DMS79 treated with DMSO at 0.1 percent for 48 hours (cell line): ENCODE measurements around the gene GALNT4.

Experiments used
- DNase-seq: peaks from one replicate; lab custom pipeline; 2025; lab: John Stamatoyannopoulos, UW

The GALNT4 gene

DNA sequence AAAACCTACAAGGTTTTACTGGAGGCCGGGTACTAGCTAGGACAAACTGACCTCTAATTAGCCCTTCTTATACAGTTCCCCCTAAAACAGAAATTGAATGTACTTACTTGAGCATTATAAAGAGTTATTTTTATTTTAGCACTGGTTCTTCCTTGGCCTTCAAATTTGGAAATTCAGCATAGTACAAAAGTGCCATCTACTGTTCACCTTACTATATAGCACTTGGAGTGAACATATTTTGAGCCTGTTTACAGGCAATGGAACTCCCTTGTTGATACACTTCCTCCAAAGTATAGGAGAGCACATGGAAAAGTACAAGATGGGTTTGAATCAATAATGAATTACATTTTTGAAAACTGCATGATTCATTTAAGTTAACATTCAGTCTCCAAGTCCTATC is 5.1 kb upstream of the GALNT4 start:
- peak; percentile 60 for DNase-seq

DNA sequence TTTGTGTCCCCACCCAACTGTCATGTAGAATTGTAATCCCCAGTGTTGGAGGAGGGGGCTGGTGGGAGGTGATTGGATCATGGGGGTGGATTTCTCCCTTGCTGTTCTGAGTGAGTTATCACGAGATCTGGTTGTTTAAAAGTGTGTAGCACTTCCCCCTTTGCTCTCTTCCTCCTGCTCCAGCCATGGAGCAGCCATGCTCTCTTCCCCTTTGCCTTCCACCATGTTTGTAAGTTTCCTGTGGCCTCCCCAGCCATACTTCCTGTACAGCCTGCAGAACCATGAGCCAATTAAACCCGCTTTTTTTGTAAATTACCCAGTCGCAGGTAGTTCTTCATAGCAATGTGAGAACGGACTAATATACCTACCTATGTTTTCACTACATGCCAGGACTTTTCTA is 3.8 kb upstream of the GALNT4 start:
- DNase-seq = no peak

DNA sequence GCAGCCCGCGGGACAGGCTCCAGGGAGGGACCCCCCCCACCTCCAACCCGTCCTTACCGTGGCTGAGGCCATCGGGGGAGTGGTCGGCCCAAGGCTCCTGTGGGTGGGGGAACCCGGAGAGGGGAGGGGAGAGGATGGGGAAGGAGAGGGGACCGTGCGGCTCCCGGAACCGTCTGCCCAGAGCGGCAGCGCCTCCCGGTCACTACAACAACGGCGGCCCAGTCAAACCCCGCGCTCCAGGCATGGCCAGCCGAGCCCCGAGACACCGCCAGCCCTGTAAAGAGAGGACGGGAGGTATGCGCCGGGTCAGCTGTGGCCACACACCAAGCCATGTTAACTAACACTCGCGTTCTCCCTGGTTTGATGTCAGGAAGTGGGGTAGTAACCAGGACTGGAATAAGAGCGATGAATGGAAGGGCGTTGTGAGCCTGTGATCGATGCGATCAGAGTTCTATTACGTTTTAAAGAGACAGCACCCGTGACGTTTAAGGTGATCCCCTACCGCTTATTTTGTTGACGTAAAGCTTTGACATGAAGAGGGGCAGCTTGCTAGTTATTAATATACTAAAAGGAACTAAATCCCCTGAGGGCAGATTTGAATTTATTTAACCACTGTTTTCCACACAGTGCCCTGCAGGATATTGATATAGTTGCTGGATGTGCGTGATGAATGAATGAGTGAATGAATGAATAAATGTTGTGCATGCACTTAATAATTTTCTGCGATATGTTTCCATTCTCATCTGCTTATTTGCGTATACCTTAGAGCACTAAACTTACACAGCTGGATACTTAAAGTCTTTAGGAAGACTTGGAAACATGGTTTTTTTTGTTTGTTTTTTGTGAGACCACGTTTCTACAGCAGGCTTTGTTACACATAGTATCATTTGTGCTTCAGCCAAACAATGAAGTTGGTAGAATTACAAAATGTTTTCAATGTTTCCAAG is 1.5 kb upstream of the GALNT4 start, which contains the start of gene POC1B:
Gene POC1B (minus strand): TSS at position 224 of the 947 bp plus-strand sequence. CDS start 152 bp downstream, at position 72.
- DNase-seq = peak; percentile 85

DNA sequence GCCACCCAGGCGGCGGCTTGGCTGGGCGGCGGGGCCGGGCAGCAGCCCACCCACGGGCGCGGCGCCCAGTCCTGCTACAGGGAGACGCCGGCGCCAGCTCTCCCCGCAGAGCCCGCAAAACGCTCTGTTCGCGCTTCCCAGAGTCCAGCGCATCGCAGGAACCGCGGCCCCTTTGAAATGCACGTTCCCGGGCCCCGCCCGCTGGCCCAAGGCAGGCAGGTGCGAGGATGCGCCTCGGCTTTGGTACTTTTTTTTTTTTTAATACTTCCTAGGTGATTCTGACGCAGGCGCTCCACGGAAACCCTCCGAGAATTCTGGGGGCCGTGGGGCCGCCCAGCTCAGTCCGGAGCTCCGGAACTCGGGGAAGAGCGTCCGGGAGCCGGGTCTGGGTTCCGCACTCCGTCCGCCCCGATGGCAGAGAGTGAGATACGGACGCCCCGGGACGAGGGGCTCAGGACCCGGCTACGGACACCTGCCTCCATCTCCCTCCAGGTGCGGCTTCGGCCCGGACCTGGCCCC is 768 bp upstream of the GALNT4 start:
- peak; percentile 16 for DNase-seq

DNA sequence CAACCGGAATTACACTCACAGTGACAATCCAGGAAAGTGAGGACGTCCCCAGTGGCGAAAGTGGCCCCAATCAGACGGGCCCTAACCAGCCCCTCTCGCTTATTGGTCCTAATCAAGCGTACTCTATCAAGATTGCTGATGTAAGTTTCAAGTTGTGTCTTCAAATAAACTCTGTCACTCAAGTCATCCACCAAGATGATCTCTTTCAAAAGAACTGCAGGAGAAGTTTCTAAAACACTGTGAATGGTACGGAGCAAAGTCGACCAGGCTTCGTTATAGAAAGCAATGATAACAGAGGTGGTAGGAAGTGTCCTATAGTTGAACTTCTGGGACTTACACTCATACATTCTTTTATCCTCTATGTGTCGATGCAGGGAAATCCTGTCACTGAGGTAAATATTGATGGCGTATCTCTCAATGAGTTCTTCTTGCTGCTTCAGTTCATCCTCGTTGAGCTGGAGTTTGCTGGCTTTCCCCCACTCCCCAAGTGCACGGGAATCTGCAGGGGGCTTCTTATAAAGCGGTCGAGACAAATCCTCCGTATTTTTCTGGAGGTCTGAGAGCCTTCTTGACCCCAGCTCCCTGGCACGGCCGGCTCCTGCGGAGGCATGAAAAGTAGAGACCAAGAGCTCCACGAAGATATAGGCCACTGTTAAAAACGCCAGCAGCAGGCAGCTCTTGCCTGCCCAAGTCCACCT is 604 bp downstream of the GALNT4 start:
- DNase-seq = no peak

DNA sequence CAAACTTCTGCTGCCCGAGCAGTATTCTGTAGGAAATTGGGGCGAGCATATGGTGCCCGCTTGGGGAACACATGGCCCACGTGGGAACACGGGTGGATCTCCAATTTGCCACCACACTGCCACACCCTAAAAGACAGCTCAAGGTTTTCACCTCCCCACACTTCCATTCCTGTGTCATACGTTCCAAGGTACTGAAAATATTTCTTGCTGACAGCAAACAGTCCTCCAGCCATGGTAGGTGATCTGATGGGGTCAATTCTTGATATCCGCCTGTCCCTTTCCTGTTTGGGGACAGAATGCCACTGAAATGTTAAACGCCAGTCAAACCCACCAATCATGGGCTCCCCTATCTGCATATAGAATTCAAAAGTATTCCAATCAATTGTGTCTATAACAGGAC is 1.2 kb downstream of the GALNT4 start:
- DNase-seq = no peak

DNA sequence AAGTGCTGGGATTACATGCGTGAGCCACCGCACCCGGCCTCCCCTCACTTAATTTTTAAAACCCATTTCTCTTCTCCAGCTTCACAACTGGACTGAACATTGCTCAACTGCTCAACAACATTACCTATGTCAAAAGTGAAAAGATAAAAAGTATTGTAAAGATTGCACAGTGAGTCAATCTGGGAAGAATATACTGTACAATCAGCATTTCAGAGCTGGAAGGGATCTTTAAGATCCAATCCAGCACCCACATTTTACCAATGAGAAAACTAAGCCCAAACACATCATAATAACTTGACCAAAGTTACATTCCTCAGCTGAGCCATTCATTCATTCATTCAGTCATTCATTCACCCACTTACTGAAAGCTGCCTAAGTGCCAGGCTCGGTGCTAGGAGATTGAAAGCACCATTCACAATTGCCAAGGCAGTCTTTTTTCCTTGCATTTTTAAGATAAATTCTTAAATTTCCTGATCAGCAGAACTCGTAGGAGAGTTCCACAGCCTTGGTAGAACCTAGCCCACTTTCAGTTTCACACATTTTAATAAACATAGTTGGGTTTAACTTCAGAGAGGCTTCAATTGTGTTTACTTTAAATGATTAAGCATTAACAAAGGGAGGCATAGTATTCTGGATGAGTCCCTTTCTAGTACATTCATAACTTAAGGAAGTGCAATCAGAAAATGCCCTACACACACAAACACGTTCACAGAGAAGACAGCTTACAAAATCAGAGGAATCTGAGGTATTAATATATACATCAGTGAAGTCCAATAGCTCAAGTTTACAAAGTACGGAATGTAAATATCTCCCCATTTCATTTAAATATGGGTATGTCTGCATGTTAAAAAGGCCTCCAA is 3.0 kb downstream of the GALNT4 start:
- no peak for DNase-seq

DNA sequence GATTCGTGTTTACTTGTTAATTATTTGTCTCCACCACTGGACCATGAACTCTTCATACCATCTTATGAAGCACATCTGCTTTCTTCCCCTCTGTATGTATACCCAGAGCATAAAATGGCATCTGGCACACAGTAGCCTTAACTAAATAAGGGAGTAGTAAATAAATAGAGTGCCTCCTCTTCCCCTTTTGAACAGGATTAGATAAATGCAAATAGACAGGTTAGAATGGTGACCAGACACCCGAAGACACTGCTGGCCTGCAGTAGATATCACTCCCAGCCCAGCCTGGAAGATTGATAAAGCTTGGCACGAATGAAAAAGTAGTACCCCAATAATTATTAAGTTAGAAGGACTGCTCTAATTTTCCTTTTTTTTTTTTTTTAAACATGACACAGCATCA is 6.9 kb downstream of the GALNT4 start:
- no peak for DNase-seq

DNA sequence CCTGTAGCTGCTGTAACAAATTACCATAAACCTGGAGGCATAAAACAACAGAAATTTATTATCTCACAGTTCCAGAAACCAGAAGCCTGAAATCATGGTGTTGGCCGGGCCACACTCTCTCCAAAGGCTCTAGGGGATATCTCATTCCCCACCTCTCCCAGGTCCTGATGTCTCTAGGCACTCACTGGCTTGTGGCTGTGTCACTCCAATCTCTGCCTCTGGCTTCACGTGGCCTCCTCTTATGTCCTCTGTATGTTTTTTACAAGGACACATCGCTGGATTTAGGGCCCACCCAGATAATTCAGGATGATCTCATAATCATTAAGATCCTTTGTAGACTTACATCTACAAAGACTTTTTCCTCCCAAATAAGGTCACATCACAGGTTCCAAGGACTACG is 8.0 kb downstream of the GALNT4 start:
- DNase-seq = no peak

DNA sequence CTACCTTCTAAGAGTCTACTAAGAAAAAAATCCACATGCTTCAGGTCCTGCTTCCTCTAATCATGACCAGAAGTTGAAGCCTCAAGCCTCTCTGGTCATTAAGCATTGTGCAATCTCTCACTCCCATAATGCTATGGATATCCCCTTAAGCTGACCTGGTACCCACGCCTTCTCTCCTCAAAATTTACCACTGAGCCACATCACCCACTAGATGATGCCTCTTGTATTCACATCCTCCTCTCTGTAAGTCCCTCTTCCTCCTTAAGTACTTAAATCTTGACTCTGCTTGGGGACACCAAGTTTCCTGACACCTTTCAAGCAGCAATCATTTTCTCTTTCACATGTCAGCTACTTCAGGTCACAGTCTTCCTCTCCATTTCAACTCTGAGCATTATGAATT is 9.8 kb downstream of the GALNT4 start:
- DNase-seq = no peak

DNA sequence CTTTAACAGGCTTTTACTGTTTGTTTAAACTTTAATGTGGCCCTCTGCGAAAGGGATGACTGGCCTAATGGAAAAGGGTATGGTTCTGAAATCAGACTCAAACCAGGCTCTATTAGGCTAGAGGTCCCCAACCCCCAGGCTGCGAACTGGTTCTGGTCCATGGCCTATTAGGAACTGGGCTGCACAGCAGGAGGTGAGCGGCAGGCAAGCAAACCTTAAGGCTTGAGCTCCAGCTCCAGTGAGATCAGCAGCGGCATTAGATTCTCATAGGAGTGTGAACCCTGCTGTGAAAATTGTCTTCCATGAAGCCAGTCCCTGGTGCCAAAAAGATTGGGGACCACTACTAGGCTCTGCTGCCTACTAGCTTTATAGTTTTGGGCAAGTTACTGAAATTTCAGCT is 11.1 kb downstream of the GALNT4 start:
- DNase-seq = no peak

DNA sequence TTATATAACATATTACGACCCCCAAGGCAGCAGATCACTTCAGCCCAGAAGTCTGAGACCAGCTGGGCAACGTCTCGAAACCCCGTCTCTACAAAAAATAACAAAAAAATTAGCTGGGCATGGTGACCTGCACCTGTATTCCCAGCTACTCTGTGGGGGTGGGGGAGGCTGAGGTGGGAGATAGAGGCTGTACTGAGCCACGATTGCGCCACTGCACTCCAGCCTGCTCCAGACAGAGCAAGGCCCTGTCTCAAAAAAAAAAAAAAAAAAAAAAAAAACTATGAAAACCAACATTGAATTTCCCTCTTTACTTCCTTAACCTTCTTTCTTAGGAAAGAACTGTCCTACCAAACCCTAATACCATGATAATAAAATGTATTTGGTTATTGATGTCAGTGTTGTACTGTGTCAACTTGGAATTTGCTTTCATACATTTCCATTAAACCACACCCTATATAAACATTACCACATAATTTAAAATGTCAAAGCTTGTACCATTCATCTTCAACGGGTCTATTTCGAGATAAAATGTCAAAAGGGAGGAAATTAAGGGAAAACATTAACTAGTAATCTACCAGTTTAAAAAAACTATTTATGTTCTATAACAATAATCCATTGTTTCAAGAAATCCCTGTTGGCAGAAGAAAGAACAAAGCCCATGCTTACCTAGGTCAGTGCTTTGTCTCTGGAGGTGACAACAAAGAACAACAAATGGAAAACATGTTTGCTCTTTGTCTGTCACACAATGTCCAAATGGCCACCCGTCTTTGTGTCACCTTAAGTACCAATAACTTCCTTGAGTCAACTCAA is 17.4 kb downstream of the GALNT4 start:
- DNase-seq = no peak

DNA sequence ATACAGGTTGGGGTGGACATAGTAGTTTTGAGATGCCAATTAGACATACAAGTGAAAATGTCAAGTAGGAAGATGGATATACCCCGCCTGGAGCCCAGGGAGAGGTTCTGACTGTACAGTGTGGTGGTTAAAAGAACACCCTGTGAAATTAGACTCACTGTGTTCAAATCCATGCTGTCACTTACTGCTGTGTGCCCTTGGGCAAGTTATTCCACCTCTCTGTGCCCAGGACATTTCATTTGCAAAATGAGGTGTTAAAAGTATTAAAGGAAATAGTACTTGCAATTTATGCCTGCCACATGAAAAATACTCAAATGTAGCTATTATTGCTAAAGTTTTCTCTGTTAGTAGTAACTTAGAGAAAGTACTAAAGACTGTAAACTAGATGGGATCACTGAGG is 18.5 kb downstream of the GALNT4 start:
- DNase-seq = no peak

DNA sequence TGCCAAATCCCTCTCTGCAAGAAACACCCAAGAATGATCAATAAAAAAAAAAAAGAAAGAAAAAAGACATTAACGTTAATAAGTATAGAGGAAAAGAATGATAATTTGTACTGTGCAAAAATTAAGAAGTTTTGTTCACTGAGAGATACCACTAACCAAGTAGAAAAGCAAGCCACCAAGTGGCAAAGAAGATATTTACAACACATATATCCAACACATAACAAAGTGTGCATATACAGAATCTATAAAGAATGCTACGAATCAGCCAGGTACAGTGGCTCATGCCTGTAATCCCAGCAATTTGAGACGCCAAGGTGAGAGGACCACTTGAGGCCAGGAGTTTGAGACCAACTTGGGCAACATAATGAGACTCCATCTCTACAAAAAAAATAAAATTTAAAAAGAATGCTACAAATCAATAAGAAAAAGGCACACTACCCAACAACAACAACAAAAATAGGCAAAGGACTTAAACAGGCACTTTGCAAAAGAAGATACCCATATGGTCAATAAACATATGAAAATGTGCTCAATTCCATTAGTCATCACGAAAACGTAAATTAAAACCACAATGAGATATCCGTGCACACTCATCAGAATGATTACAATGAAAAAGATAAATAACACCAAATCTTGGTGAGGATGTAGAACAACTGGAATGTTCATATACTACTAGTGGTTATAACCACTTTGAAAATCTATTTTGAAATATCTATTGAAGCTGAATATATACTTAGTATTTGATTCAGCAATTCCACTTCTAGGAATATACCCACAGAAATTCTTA is 19.8 kb downstream of the GALNT4 start:
- DNase-seq = no peak

DNA sequence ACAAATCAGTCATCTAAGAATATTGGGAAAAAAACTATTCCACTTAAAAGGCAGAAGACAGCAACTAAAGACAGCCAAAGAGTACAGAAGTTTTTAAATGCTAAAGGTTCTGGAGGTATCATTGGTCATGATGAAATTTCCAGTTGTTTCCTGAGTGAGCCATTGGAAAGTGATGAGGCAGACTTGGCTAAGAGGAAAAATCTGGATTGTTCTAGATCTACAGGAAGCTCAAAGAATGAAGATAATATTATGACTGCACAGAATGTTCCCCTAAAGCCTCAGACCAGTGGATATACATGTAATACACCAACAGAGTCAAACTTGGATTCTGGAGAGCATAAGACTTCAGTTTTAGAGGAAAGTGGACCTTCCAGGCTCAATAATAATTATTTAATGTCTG is 22.8 kb downstream of the GALNT4 start:
- no peak for DNase-seq

DNA sequence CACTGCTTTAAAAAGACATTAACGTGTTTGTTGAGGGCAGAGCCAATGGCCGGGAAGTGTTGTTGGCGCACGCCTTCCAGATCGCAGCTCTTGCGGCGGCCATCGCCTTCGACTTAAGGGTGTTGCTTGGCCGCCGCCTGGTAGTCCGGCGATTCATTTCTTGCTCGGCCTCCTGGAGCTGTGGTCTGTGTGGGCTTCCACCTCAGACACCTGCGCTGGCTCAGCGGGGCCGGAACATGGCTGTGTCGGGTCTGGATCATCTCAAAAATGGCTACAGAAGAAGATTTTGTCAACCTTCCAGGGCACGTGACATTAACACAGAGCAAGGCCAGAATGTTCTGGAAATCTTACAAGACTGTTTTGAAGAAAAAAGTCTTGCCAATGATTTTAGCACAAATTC is 24.7 kb downstream of the GALNT4 start:
- DNase-seq = no peak

DNA sequence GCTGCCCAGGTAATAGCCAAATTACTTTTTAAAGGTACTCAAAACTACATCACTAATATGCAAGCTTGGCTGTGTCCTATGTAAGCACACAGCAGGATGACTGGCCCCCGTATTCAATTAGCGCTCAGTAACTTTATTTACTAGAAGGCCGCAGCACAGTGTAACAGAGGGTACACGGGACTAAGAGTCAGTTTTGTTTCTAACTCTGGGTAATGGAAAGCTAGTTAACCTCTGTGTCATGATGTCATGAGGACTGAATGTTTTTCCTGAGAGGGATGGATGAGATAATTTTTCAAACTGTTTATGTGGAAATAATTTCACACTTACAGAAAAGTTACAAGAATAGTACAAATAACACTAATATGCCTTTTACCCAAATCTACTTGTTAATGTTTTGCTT is 27.1 kb downstream of the GALNT4 start:
- DNase-seq = no peak

DNA sequence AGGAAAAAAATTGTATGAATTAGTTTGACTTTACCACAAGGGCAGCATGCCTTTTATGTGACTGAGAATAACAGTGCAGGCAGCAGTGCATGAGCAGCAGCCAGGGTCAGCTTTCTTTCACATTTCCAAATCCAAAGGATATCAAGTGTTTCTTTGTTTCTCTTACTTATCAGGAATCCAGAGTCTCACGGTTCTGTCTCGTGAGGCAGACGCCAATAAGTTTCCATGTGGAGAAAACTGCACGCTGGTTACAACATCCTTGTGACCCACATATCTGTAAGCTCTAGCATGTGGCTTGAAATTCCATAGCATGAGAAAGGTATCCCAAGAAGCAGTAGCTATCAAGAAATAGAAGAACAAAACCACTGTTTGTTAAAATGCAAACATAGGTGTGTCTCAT is 27.6 kb downstream of the GALNT4 start:
- DNase-seq = no peak

DNA sequence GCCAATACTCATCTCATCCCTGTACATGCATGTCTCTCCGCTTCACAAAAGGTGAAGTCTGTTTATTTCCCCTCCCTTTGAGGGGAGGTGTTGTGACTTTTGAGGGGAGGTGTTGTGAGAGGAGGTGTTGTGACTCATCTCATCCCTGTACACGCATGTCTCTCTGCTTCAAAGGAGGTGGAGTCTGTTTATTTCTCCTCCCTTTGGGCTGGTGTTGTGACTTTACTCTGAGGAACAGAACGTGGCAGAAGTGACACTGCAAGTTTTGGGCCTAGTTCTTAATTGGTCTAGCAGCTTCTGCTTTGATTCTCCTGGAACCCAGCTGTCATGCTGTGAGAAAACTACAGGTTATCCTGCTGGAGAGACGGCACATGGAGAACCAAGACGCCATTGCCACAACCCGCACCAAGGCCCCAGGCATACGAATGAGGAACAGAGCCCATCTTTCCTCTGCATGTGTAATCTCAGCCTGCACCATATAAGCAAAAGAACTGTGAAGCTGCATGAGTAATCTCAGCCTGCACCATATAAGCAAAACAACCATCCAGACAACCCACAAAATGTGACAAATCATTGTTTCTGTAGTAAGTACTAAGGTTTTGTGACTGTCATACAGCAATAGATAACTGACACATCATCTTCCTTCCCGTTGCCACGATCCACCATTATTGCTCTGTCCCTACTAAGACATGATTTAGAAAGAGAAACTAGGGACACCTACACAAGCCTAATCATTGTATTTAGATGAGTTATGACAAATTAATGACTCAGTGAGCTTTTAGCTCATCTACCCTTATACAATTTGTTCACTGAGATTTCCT is 30.0 kb downstream of the GALNT4 start:
- no peak for DNase-seq
